IPS-NIHi7 (cell line): ENCODE data around the gene MRAP2.
A peak's percentile ranks its signal among the peaks of the same experiment; 100 is the strongest.

Experiments used
- DNase-seq: peaks from one replicate; pipeline ENCODE4 v3.0.0; 2012; ENCODE audit warnings: mixed read lengths; ENCODE audit errors: extremely low spot score

The MRAP2 gene, protein sequence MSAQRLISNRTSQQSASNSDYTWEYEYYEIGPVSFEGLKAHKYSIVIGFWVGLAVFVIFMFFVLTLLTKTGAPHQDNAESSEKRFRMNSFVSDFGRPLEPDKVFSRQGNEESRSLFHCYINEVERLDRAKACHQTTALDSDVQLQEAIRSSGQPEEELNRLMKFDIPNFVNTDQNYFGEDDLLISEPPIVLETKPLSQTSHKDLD

GRCh38 chr6:84033523-84034451 is at the start of gene MRAP2:
Gene MRAP2 (plus strand): TSS chr6:84033772. CDS start chr6:84055319, 21,547 bp downstream.
- peak; percentile 64 for DNase-seq

GRCh38 chr6:83984411-83984810 is 49.2 kb upstream of the MRAP2 start:
- DNase-seq: no peak

GRCh38 chr6:83985308-83985713 is 48.3 kb upstream of the MRAP2 start:
- no peak for DNase-seq

DNA sequence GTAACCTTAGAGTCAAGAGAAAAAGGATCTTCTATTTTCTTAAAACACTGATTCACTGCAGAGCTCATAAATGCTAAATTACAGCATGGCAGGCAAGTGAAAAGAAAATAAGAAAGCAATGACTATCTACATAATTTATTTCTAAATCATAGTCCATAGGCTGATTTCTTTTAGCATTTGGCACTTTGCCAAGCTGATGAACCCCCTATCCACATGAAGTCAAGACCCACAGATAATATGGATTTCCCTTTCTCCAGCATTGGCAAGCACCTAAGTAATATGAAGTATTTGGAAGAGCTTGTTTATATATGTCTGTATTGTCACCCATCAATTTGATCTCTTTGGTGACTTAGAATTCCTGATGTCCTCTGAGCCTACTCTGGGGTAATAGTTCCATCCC is 47.9 kb upstream of the MRAP2 start:
- no peak for DNase-seq

GRCh38 chr6:83998021-83998584 is 35.5 kb upstream of the MRAP2 start:
- no peak for DNase-seq

GRCh38 chr6:84001119-84001518 is 32.5 kb upstream of the MRAP2 start:
- DNase-seq: no peak

DNA sequence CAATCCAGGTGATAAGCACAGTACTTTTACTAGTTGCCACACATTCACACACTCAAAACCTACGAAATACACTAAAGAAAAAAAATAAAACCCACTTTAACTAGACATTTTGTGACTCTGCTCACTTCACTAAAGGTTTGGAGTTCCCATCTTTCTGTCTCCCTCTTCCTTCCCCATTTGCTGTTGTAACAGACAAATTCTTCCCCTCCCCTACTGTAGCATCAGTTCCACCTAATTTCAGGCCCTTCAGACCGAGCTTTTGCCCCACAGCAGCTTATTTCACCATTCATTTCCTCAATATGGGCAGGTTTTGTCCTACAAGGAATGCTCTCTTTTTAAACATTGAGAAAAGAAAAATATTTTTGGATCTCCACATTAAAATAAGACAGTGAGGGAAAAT is 31.3 kb upstream of the MRAP2 start:
- no peak for DNase-seq

DNA sequence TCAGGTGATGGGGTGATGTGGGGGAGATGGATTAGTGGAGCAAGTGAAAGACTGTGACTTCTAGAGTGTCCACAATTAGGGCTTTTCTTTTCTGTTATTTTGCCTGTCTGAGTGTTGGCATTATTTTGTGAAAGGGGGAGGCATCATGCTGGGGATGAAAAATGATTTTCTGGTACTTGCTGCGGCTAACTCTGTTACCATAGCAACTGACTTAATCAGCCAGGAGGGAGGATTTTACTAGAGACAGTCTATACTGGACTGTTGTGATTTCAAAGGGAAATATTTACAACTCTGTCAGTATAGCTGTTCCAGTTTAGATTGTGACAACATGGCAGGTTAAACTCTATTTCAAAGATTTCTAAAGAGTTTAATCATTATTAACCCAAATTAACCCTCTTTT is 30.4 kb upstream of the MRAP2 start:
- no peak for DNase-seq

- no peak for DNase-seq
Measured at GRCh38 chr6:84003654-84004053, 29.9 kb upstream of the MRAP2 start.

GRCh38 chr6:84007871-84008270 is 25.7 kb upstream of the MRAP2 start:
- DNase-seq: no peak

- DNase-seq: no peak
Measured at GRCh38 chr6:84013354-84013753, 20.2 kb upstream of the MRAP2 start.

- DNase-seq: no peak
Measured at GRCh38 chr6:84013931-84014330, 19.6 kb upstream of the MRAP2 start.

GRCh38 chr6:84016029-84016428 is 17.5 kb upstream of the MRAP2 start:
- no peak for DNase-seq

DNA sequence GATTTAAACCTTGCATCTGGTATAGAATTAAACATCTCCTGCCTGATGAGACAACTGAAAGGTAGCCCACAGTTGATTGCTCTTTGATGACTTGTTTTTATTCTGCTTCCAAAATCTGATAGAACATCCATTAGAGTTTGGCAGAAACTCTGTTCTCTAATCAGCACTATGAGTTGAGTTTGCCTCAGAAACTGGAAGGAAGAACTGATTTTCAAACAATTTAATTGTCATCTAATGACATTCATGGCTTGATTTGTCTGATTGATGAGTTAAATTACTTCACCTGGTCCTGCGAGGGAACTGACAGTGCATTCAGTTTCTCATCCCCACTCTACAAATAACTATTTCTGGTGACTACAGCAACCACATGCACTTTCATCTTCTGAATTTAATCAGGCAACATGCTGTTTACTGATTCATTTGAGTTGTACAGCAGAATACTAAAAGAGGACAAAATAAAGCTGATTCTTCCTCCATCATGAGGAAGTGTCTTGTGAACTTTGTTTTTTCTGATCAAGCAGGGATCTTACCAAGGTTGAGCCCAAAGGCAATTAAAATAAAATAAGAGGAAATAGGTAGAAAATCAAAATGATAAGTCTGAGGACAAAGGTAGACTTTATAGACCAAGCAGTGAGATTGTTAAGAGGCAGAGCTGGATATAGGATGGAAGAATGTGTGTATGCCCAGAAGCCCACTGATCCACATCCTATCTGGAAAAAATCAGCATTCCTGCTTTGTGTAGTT is 15.7 kb upstream of the MRAP2 start:
- no peak for DNase-seq

GRCh38 chr6:84018453-84019061 is 15.0 kb upstream of the MRAP2 start:
- DNase-seq: no peak

DNA sequence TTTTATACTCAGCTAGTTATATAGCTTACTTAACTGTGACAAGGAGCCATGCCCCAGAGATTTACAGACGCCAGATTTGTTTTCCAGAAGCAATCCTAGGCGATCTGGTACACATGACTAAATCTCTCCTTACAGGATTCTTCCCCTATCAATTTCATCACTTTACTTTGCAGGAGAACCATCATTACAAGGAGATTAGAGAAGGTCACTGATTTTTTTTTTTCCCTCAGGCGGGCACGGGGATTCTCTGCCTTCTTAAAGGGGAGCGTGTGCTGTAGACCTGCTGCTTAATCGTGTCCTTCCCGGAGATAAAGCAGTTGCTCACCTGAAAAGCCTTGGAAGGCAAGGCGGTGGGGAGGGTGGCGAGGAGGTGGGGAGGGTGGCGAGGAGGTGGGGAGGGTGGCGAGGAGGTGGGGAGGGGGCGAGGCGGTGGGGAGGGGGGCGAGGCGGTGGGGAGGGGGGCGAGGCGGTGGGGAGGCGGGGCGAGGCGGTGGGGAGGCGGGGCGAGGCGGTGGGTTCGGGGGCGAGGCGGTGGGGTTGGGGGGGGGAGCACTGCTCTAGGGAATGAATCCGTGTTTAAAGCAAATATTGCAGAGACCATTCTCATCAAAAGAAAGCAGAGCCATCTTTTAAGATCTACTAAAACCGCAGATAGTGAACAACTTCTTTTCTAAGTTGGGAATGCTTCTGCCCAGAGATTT is 14.3 kb upstream of the MRAP2 start:
- no peak for DNase-seq

DNA sequence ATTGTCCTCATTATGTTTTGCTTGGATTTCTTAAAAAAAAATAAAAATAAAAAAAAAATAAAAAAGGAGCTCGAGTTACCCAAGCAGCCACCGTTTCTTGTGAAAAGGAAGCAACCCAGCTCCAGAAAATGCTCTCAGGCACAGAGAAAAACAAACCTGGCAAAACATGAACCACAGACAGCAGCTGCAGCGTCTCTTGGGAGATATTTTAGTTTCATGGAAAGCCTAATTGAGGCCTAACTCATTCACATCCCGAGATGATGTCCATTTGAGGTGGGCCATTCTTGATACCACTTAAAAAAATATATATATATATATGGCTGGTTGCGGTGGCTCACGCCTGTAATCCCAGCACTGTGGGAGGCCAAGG is 13.7 kb upstream of the MRAP2 start:
- DNase-seq: no peak

DNA sequence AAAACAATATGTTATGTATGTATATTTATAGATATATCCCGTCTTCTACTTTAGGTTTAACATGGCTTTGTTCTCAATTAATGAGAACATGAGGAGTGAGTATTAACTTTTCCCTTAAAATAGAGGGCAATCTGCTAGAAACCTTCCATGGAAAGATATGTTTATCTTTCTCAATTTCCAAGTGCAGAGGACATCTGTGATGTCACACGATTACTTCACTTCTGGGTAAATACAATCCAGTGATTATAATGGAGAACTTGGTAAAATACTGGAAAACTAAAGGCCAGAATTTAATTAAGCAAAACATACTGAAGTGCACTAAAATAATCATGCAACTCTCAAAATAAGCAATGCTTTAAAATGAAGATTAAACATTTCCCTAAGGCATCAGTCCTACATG is 11.9 kb upstream of the MRAP2 start:
- no peak for DNase-seq

- no peak for DNase-seq
Measured at GRCh38 chr6:84026721-84027164, 6.8 kb upstream of the MRAP2 start.

DNA sequence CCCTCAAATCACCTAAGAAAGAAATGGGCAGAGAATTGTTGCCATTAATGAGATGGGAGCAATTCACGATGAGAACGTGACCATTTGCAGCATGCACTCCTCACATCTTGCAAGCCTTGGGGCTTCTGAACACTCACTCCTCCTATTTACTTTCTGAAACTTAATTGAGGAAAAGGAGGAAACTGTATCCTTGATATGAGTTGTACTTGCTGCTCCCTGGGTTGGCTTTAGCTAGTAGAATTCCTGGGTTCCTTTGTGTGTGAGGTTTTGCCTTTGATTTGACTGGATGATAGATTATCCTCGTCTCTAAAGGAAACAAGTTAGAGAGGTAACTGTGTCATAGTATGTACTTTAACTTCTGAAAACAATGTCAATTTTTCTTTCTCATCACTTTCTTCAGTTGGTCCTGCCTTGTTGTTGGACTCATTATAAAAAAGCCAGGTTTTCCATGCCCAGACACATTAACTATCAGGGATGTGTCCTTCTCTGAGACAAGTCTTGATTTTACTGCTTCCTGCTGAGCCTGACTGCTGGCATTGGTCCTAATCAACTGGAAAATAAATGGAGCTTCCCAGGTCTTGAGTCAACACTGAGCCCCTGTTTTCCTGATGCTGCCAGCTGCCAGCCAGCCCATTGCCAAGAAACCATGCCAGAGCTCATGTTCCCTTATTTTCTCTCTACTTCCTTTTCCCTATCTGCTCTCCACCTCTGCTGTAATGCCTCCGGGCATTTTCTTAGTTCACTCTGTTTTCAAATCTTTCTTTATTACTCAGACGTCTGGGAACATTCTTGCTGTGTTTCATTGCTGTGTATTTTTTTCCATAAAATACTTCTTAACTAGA is 6.0 kb upstream of the MRAP2 start:
- DNase-seq: no peak
